Upper lobe of left lung (tissue), 6 donors: Measurements from ENCODE around the gene GRB10. TPM values are rescaled to one million over a fixed set of nuclear protein-coding genes. Genes with fewer than 3 reads are reported as not detected.
A peak's percentile ranks its signal among the peaks of the same experiment; 100 is the strongest.

Experiments
- ATAC-seq, 2 donors: fragments of 200-7000 bp; cut with Tn5 transposase; one replicate each; pipeline ENCODE4 v1.9.1; 2022; ENCODE audit warnings: mild to moderate bottlenecking in 2 of 2, moderate library complexity in 2 of 2; ENCODE audit not compliant: low FRiP score in 2 of 2
- DNase-seq, 2 donors: peaks; one replicate each; pipeline ENCODE4 v3.0.0-alpha.2; 2019 to 2020
- H3K27ac ChIP-seq, 4 donors: fragments of 200-600 bp; sonication (generic); one replicate each; pipeline ENCODE4 v1.5.1; 2016 to 2019
- H3K27me3 ChIP-seq, 4 donors: fragments of 200-600 bp; sonication (generic); one replicate each; pipeline ENCODE4 v1.5.1; 2017 to 2019
- H3K36me3 ChIP-seq, 4 donors: fragments of 200-600 bp; sonication (generic); one replicate each; pipeline ENCODE4 v1.5.1; 2016 to 2019
- H3K4me1 ChIP-seq, 4 donors: fragments of 200-600 bp; sonication (generic); one replicate each; pipeline ENCODE4 v1.5.1; 2018 to 2019
- H3K4me3 ChIP-seq, 4 donors: fragments of 200-600 bp; sonication (generic); one replicate each; pipeline ENCODE4 v1.5.1; 2017 to 2019; ENCODE audit warnings: mild to moderate bottlenecking in 2 of 4, moderate library complexity in 1 of 4
- H3K9me3 ChIP-seq, 4 donors: fragments of 200-600 bp; sonication (generic); one replicate each; pipeline ENCODE4 v1.5.1; 2018 to 2019
- EP300 ChIP-seq, 4 donors: sonication (generic); formaldehyde crosslinking; IDR thresholded peaks; one replicate each; pipeline ENCODE4 v1.5.1; 2017; ENCODE audit warnings: antibody characterized with exemption in 4 of 4, control low read depth in 2 of 4
- POLR2A ChIP-seq, 4 donors: fragments of 450-650 bp; IDR thresholded peaks; one replicate each; pipeline ENCODE4 v1.5.1; 2016 to 2017; ENCODE audit warnings: antibody characterized with exemption in 4 of 4, mild to moderate bottlenecking in 2 of 4
- POLR2AphosphoS5 ChIP-seq, 2 donors: sonication (generic); formaldehyde crosslinking; IDR thresholded peaks; one replicate each; pipeline ENCODE4 v1.5.1; 2017; ENCODE audit warnings: antibody characterized with exemption in 2 of 2
- WGBS, 2 donors: methylation state at CpG; one replicate each; pipeline ENCODE4 v1.1.5; 2017 to 2018; 5-methylcytosine and 5-hydroxymethylcytosine counted together
- total RNA-seq, 6 donors: library from RNA; depleted of rRNA in 4 of 6; stranded (reverse); fragments of >200 nt in 4 of 6; gene quantifications; one replicate each; pipeline versions ENCODE4 v1.1.0 to v1.2.1, GENCODE V29; 2016 to 2021
- TF ChIP-seq, protein P1 (sequence below), 6 experiments: fragments of 450-650 bp in 4 of 6; fragments of 200-600 bp in 2 of 6; sonication (generic) in 2 of 6; IDR thresholded peaks; one replicate each; pipeline ENCODE4 v1.5.1; 2016 to 2019; ENCODE audit warnings: antibody characterized with exemption in 6 of 6
- donor health status: DM: no; HTN: no; CAD: no; lungs with moderate emphysema.
- donor health status: DM: no; HTN: yes; CAD: no; lungs with severe emphysema.

Gene GRB10
- total RNA-seq, 6 donors from 2014 or later, result 32.8 to 92.2 (median 46.5) TPM

DNA sequence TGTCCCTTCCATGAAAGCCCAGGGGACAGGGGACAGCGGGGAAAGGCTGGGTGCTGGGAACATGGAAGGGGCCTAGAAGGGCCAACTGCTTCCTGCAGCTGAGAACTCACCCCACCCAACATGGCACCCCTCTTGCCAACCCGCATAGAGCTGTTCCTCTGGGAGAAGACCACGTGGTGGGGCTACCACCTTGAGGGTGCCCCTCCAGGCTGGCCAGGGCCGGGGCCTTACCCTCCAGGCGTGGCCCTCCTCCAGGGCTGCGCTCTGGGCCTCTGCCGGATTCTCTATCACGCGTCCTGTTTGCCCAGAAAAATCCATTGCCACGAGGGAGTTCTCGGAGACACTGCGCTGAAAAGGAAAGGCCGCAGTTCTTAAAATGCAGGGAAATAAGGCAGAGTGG lies 177.6 kb downstream of the GRB10 start:
- Histone ChIP-seq H3K4me1 (peaks cover 0 to 3% (median 2%) of the 10 kb centered on the region in 4 donors), H3K36me3 (peaks cover 4 to 83% (median 29%) of the 10 kb centered on the region in 4 donors), H3K4me3 (no peak overlapping the region), H3K9me3 (no peaks in the 10 kb centered on the region), H3K27me3 (no peaks in the 10 kb centered on the region), H3K27ac (no peak overlapping the region)
- TF ChIP-seq POLR2A (IDR thresholded peaks at IDR 0.05), result no peak
- no peak for TF ChIP-seq POLR2AphosphoS5 (IDR thresholded peaks at IDR 0.05)
- TF ChIP-seq EP300 (IDR thresholded peaks at IDR 0.05), result no peak
- TF ChIP-seq, protein P1, sequence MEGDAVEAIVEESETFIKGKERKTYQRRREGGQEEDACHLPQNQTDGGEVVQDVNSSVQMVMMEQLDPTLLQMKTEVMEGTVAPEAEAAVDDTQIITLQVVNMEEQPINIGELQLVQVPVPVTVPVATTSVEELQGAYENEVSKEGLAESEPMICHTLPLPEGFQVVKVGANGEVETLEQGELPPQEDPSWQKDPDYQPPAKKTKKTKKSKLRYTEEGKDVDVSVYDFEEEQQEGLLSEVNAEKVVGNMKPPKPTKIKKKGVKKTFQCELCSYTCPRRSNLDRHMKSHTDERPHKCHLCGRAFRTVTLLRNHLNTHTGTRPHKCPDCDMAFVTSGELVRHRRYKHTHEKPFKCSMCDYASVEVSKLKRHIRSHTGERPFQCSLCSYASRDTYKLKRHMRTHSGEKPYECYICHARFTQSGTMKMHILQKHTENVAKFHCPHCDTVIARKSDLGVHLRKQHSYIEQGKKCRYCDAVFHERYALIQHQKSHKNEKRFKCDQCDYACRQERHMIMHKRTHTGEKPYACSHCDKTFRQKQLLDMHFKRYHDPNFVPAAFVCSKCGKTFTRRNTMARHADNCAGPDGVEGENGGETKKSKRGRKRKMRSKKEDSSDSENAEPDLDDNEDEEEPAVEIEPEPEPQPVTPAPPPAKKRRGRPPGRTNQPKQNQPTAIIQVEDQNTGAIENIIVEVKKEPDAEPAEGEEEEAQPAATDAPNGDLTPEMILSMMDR (IDR thresholded peaks at IDR 0.05), result no peak
- peak; percentile 29 to 58 for ATAC-seq
- WGBS, 2 donors, result 95% methylated on average over 12 to 13 of the region's 13 CpGs
- DNase-seq, result peak in 1 of 2 donors; percentile 59

GRCh38 chr7:50603287-50603686 lies 179.4 kb downstream of the GRB10 start:
- TF ChIP-seq, protein P1 (IDR thresholded peaks at IDR 0.05), result no peak
- TF ChIP-seq POLR2A (IDR thresholded peaks at IDR 0.05) (no peak), EP300 (IDR thresholded peaks at IDR 0.05) (no peak), POLR2AphosphoS5 (IDR thresholded peaks at IDR 0.05) (no peak)
- no peak for ATAC-seq
- WGBS, 2 donors, result 87 to 89% methylated on average over 7 of the region's 7 CpGs

DNA sequence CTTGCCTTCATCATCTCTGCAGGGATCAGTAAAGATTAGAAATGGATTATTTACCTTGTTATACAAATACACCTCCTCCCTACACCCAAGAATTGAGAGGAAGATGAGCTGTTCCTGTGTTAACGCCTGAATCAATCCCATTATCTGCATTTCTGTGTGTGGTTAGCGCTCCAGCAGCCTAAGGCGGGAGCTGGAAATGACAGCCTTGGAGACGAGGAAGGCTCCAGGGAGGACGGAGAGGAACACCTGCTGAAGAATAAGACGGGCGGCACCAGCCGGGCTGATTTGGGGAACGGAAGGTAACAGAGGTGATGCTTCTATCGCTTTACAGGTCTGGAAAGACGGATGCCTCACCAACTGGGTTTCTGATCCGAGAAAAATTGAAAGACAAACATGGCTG lies 183.3 kb downstream of the GRB10 start:
- Histone ChIP-seq H3K4me3 (no peak overlapping the region), H3K27ac (no peak overlapping the region), H3K36me3 (peaks cover 0 to 73% (median 29%) of the 10 kb centered on the region in 4 donors), H3K4me1 (peaks cover 0 to 3% (median 0%) of the 10 kb centered on the region in 4 donors), H3K9me3 (no peaks in the 10 kb centered on the region), H3K27me3 (no peaks in the 10 kb centered on the region)
- 95 to 96% methylated on average over 12 of the region's 12 CpGs for WGBS, 2 donors
- TF ChIP-seq, protein P1 (IDR thresholded peaks at IDR 0.05), result no peak
- TF ChIP-seq EP300 (IDR thresholded peaks at IDR 0.05) (no peak), POLR2AphosphoS5 (IDR thresholded peaks at IDR 0.05) (no peak), POLR2A (IDR thresholded peaks at IDR 0.05) (no peak)
- ATAC-seq, result no peak
- no peak for DNase-seq

More at GRCh38 chr7:50603287-50603686, 179.4 kb downstream of the GRB10 start:
- Histone ChIP-seq H3K27ac (no peak overlapping the region), H3K4me1 (peaks cover 0 to 3% (median 0%) of the 10 kb centered on the region in 4 donors), H3K4me3 (no peak overlapping the region), H3K9me3 (no peaks in the 10 kb centered on the region), H3K27me3 (no peaks in the 10 kb centered on the region), H3K36me3 (peaks cover 4 to 86% (median 35%) of the 10 kb centered on the region in 4 donors)
- DNase-seq, result no peak

DNA sequence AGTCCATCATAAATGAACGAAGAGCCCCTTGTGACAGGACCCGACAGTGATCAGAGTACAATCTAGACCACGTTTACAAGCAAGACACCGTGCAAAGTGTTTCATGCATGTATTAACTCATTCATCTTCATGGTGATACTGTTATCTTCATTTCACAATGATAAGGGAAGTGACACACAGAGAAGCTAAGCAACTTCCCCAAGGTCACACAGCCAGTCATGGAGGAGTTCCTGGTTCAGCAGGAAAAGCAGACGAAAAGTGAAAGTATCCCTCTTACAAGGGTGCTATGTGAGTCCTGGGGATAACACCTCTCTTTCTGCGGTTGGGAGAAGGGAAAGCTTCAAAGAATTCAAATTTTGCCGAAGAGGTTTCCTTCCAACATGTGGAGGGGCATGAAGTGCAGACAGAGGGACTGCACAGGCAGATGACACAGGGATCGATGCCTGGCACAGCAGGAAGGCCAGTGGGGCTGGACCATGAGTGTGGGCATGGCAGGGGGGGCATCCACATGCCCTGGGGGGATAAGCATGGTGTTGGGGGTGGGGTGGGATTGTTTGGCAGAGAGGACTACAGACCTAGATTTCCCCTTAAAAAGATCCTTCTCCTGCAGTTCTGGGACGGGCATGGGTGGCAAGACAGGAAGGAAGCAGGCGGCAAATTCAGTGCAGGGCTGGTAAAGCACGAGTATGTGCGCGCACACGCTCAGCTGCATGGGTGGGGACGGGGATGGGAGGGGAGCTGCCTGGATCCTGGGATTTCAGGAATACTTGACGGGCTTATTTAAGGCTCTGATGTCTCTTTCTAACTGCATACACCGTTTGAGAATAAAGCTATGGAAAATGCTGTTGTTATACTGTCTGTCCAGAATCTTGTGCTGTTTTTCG lies 184.0 kb downstream of the GRB10 start:
- H3K9me3 ChIP-seq, result no peaks in the 10 kb centered on the region
- 79 to 86% methylated on average over 18 of the region's 18 CpGs for WGBS, 2 donors
- ATAC-seq, result no peak
- TF ChIP-seq EP300 (IDR thresholded peaks at IDR 0.05) (no peak), POLR2AphosphoS5 (IDR thresholded peaks at IDR 0.05) (no peak), POLR2A (IDR thresholded peaks at IDR 0.05) (no peak)
- TF ChIP-seq, protein P1 (IDR thresholded peaks at IDR 0.05), result no peak
- H3K4me1 ChIP-seq, result peaks cover 0 to 3% (median 0%) of the 10 kb centered on the region in 4 donors
- H3K4me3 ChIP-seq, result no peak overlapping the region
- no peak overlapping the region for H3K27ac ChIP-seq
- peaks cover 0 to 71% (median 23%) of the 10 kb centered on the region in 4 donors for H3K36me3 ChIP-seq
- H3K27me3 ChIP-seq, result no peaks in the 10 kb centered on the region
- no peak for DNase-seq
